Heart right ventricle (tissue), 16 donors: ENCODE measurements around the gene TRIM27. TPM values are rescaled to one million over a fixed set of nuclear protein-coding genes. Genes with fewer than 3 reads are reported as not detected.
"Not testable (repeated sequence)": the region's sequence is repeated elsewhere in the genome, so short reads cannot be mapped to it uniquely, and the experiment has no call there.

Experiments
- ATAC-seq, 8 donors: fragments of 200-7000 bp; cut with Tn5 transposase; one replicate each; pipeline ENCODE4 v1.9.1; 2020; ENCODE audit warnings: mild to moderate bottlenecking in 8 of 8, moderate library complexity in 8 of 8, moderate number of reproducible peaks in 1 of 8
- DNase-seq, 2 donors: peaks; one replicate each; pipeline ENCODE4 v3.0.0-alpha.2; 2020
- H3K27ac ChIP-seq, 10 donors: fragments of 200-600 bp; sonication (generic) in 2 of 10; one replicate each; pipeline versions ENCODE4 v1.5.0 to v1.8.0; 2020 to 2022; ENCODE audit warnings: mild to moderate bottlenecking in 3 of 10
- H3K27me3 ChIP-seq, 7 donors: fragments of 200-600 bp; one replicate each; pipeline ENCODE4 v1.8.0; 2021 to 2022; ENCODE audit warnings: mild to moderate bottlenecking in 2 of 7
- H3K36me3 ChIP-seq, 9 donors: fragments of 200-600 bp; sonication (generic) in 1 of 9; one replicate each; pipeline versions ENCODE4 v1.5.0 to v1.8.0; 2020 to 2022; ENCODE audit warnings: mild to moderate bottlenecking in 2 of 9
- H3K4me1 ChIP-seq, 9 donors: fragments of 200-600 bp; sonication (generic) in 1 of 9; one replicate each; pipeline versions ENCODE4 v1.5.0 to v1.8.0; 2020 to 2022; ENCODE audit warnings: mild to moderate bottlenecking in 4 of 9
- H3K4me3 ChIP-seq, 10 donors: fragments of 200-600 bp; sonication (generic) in 2 of 10; one replicate each; pipeline versions ENCODE4 v1.5.0 to v1.8.0; 2020 to 2022; ENCODE audit warnings: mild to moderate bottlenecking in 7 of 10, moderate library complexity in 2 of 10
- H3K9me3 ChIP-seq, 11 donors: fragments of 200-600 bp in 10 of 11; sonication (generic) in 2 of 11; one replicate each; pipeline versions ENCODE4 v1.5.0 to v1.8.0; 2013 to 2022; ENCODE audit warnings: mild to moderate bottlenecking in 2 of 11, control low read depth in 1 of 11, moderate library complexity in 1 of 11
- CTCF ChIP-seq, 9 donors: fragments of 200-600 bp; sonication (generic) in 2 of 9; IDR thresholded peaks; one replicate each; pipeline versions ENCODE4 v1.5.0 to v1.8.0; 2021 to 2022; ENCODE audit warnings: antibody characterized with exemption in 9 of 9, mild to moderate bottlenecking in 5 of 9, moderate library complexity in 1 of 9
- WGBS, 2 donors: extraction: QIAGEN DNeasy Blood & Tissue Kit; methylation state at CpG; one replicate each; pipeline ENCODE4 v1.1.7; 2013; ENCODE audit warnings: inconsistent platforms in 1 of 2; 5-methylcytosine and 5-hydroxymethylcytosine counted together
- intact Hi-C, 10 donors: fragments of 100-400 bp; cut with DNase I; formaldehyde crosslinking; loops; one replicate each; pipeline versions ENCODE4 v1.11.1 to v1.14.2; 2022
- polyA plus RNA-seq, 2 donors: library from polyadenylated mRNA; stranded (reverse); fragments of 200-250 nt; gene quantifications; one replicate each; pipeline ENCODE4 v1.2.3, GENCODE V29; 2013
- total RNA-seq, 10 donors: library from RNA; stranded (reverse); fragmentation: NEBNext Ultra II Directional in 3 of 10; extraction: Animal tissue kit (Norgen Biotek cat#: 25700) in 3 of 10; gene quantifications; one replicate each; pipeline versions ENCODE4 v1.2.1 to v1.2.4, GENCODE V29; 2021 to 2023
- donor health status: Arrhythmogenic right ventricular cardiomyopathy.
- donor health status: ischemic (EF 13 %, LVEDD 7.1; RV severe dilation, severe dysfunction).
- donor health status: healthy with polysubstance abuse.
- donor health status: DM: no; HTN: yes; CAD: no.
- donor health status: DM: no; HTN: no; CAD: no.
- donor health status: ischemic (EF 25% LVEDD 6.9; RV normal size, moderate dysfunction).
- donor health status: ischemic (EF 25% LVEDD 5.7; RV mildly dilated, moderate dysfunction).
- donor health status: healthy.
- donor health status: DM: yes; HTN: yes; CAD: no.
- donor health status: Ischemic cardiomyopathy.
- donor health status: ischemic (EF 35%, LVEDD 5.7; RV mildly dilated, moderate dysfunction).
- donor health status: nonischemic (EF 11% LVEDD 7.7; RV severe dilation, severe dysfunction).
- donor health status: DM: yes; HTN: yes; CAD: no.
- donor health status: PGD.
- donor health status: ischemic (EF 29% LVEDD 5.4; RV normal size, mild dysfunction).
- donor health status: nonischemic (EF 23%, LVEDD 6.1; RV moderate dilation, normal function).

The TRIM27 gene
- total and polyA plus RNA-seq, 12 donors = 14.7 to 26.2 (median 18.6) TPM

- intact Hi-C loops = no loop called here
- WGBS, 2 donors = 79 to 84% methylated on average over 2 of the region's 2 CpGs
- Histone ChIP-seq H3K36me3 (no peaks in the 10 kb centered on the region), H3K27ac (no peak overlapping the region), H3K4me1 (no peaks in the 10 kb centered on the region), H3K9me3 (peaks cover 0 to 28% (median 7%) of the 10 kb centered on the region in 11 donors), H3K27me3 (peaks cover 0 to 13% (median 1%) of the 10 kb centered on the region in 7 donors), H3K4me3 (no peak overlapping the region)
- no peak for TF ChIP-seq CTCF (IDR thresholded peaks at IDR 0.05)
- DNase-seq (no peak), ATAC-seq (no peak)
Measured at GRCh38 chr6:28965706-28966105, 41.9 kb upstream of the TRIM27 start.

DNA sequence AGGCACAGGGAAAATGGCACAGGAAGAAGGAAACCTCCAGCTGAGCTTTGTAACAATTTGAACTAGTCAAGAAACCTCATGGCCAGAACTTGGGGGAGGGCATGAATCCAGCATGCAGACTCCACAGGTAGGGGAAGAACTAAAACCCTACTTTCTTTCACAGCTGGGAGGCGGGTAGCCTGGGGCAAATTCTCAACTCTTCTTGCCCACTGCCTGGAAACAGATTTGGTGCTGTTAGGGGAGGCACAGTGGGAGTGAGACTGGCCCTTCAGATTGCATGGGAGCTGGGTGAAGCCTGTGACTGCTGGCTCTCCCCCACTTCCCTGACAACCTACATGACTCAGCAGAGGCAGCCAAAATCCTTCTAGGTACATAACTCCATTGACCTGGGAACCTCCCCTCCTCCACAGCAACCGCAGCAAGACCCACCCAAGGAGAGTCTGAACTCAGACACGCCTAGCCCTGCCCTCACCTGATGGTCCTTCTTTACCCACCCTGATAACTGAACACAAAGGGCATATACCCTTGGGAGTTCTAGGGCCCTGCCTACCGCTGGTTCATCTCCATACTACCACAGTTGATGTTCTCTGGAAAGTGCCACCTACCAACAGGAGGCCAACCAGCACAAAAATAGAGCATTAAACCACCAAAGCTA lies 37.2 kb upstream of the TRIM27 start:
- Histone ChIP-seq H3K27ac (no peak overlapping the region), H3K4me3 (no peak overlapping the region), H3K9me3 (peaks cover 0 to 2% (median 0%) of the 10 kb centered on the region in 11 donors), H3K4me1 (no peaks in the 10 kb centered on the region), H3K27me3 (peaks cover 0 to 40% (median 18%) of the 10 kb centered on the region in 7 donors), H3K36me3 (no peaks in the 10 kb centered on the region)
- intact Hi-C loops = no loop called here
- ATAC-seq (no peak), DNase-seq (no peak)
- WGBS, 2 donors = 93 to 98% methylated on average over 4 of the region's 4 CpGs
- no peak for TF ChIP-seq CTCF (IDR thresholded peaks at IDR 0.05)

- H3K27me3 ChIP-seq = peaks cover 0 to 62% (median 36%) of the 10 kb centered on the region in 7 donors
- H3K9me3 ChIP-seq, DNase-seq, H3K4me1 ChIP-seq, ATAC-seq, H3K27ac ChIP-seq, H3K36me3 ChIP-seq, H3K4me3 ChIP-seq: not testable (repeated sequence)
- WGBS, 2 donors = 83 to 88% methylated on average over 11 to 13 of the region's 13 CpGs
- intact Hi-C loops = loop anchor here in 1 of 10 donors (5.0 kb wide), 1 partner anchor 366 kb away; no protein-coding TSS in a partner anchor
Measured at GRCh38 chr6:28958561-28959243, 34.9 kb upstream of the TRIM27 start.

- H3K4me1 ChIP-seq = peaks cover 0 to 14% (median 0%) of the 10 kb centered on the region in 9 donors
- DNase-seq, H3K4me3 ChIP-seq, H3K27ac ChIP-seq, H3K36me3 ChIP-seq, ATAC-seq, H3K9me3 ChIP-seq: not testable (repeated sequence)
- WGBS, 2 donors = 93 to 96% methylated on average over 22 to 24 of the region's 24 CpGs
- peaks cover 0 to 65% (median 37%) of the 10 kb centered on the region in 7 donors for H3K27me3 ChIP-seq
- intact Hi-C loops = loop anchor here in 1 of 10 donors (5.0 kb wide), 1 partner anchor 366 kb away; no protein-coding TSS in a partner anchor
Measured at GRCh38 chr6:28957795-28958314, 34.1 kb upstream of the TRIM27 start.

- H3K27me3 ChIP-seq = peaks cover 0 to 58% (median 33%) of the 10 kb centered on the region in 7 donors
- ATAC-seq (no peak), DNase-seq (no peak)
- no peaks in the 10 kb centered on the region for H3K9me3 ChIP-seq
- WGBS, 2 donors = 88 to 91% methylated on average over 3 of the region's 3 CpGs
- TF ChIP-seq CTCF (IDR thresholded peaks at IDR 0.05) = no peak
- no peak overlapping the region for H3K4me3 ChIP-seq
- H3K4me1 ChIP-seq = peaks cover 0 to 14% (median 0%) of the 10 kb centered on the region in 9 donors
- H3K36me3 ChIP-seq = no peaks in the 10 kb centered on the region
- intact Hi-C loops = loop anchor here in 1 of 10 donors (5.0 kb wide), 1 partner anchor 364 kb away; no protein-coding TSS in a partner anchor
- H3K27ac ChIP-seq = no peak overlapping the region
Measured at GRCh38 chr6:28956331-28956730, 32.5 kb upstream of the TRIM27 start.
